ENCODE data around the gene FHOD3. TPM values are rescaled to one million over a fixed set of nuclear protein-coding genes. Genes with fewer than 3 reads are reported as not detected.

Gene FHOD3
- total and polyA plus RNA-seq, 2 of the 8 experiments (the other 6 are each of a cell fraction or from before 2014, with no cell fraction given): 9.7 to 10.5 TPM

- DNase-seq (ENCODE audit: low read depth in 1 of 2, low spot score in 2 of 2): no peak
- CTCF ChIA-PET (ENCODE audit: partially characterized antibody): interaction anchor here (4.7 kb wide), 1 partner anchor 32 kb away, joined by 26 read pairs; no protein-coding TSS in a partner anchor
- no peak overlapping the region for H4K5ac ChIP-seq (ENCODE audit: insufficient read length, low read depth, low read length)
These were observed 422.1 kb downstream of the FHOD3 start for GRCh38 chr18:36719630-36720029.

More at GRCh38 chr18:36719630-36720029, 422.1 kb downstream of the FHOD3 start:
- FAIRE-seq: no peak
- Histone ChIP-seq H3K4ac (replicated peaks; ENCODE audit: insufficient read length, low read depth, low read length) (no peak overlapping the region), H3K9me3 (ENCODE audit: insufficient read depth in 2 of 2, low read depth in 1 of 2, low read length in 1 of 2) (no peaks in the 10 kb centered on the region), H2BK120ac (replicated peaks; ENCODE audit: low read depth, low read length) (no peak overlapping the region), H3K36me3 (ENCODE audit: control insufficient read depth in 2 of 4, insufficient read depth in 4 of 4, low read length in 3 of 4) (no peaks in the 10 kb centered on the region), H3K4me2 (ENCODE audit: insufficient read depth in 1 of 2, low read depth in 2 of 2, low read length in 2 of 2) (no peak overlapping the region), H3K56ac (replicated peaks; ENCODE audit: insufficient read length, low read depth, low read length) (no peak overlapping the region), H3K79me1 (ENCODE audit: low read depth, low read length) (no peaks in the 10 kb centered on the region; the same call in 1 of the 2 replicates), H3K79me2 (ENCODE audit: control insufficient read depth in 1 of 2, insufficient read depth in 2 of 2, low read length in 2 of 2) (no peaks in the 10 kb centered on the region), H3K4me1 (replicated peaks in 1 of 4; ENCODE audit: control insufficient read depth in 3 of 4, insufficient read depth in 4 of 4, low read length in 3 of 4) (peaks cover 0 to 2% (median under 1%) of the 10 kb centered on the region in 4 experiments; a peak in 2 of 7 replicates), H2BK15ac (ENCODE audit: low read length) (no peak overlapping the region), H2BK12ac (ENCODE audit: low read depth, low read length) (no peak overlapping the region), H2AK5ac (ENCODE audit: low read depth, low read length) (no peak overlapping the region), H3K27me3 (replicated peaks in 1 of 4; ENCODE audit: control insufficient read depth in 3 of 4, extremely low read depth in 1 of 4, insufficient read depth in 3 of 4, low read length in 3 of 4) (no peaks in the 10 kb centered on the region; a peak in 2 of 7 replicates), H4K8ac (ENCODE audit: extremely low read depth, insufficient read depth, low read length) (no peak overlapping the region), H3K23ac (ENCODE audit: insufficient read length) (no peak overlapping the region), H2BK5ac (ENCODE audit: low read depth, low read length) (no peak overlapping the region), H4K20me1 (replicated peaks in 1 of 2; ENCODE audit: control insufficient read depth in 1 of 2, insufficient read depth in 2 of 2, low read length in 2 of 2) (no peaks in the 10 kb centered on the region), H4K91ac (replicated peaks; ENCODE audit: insufficient read length, low read length) (no peak overlapping the region), H2BK20ac (ENCODE audit: low read length) (no peak overlapping the region), H3K9ac (replicated peaks in 1 of 4; ENCODE audit: extremely low read depth in 1 of 4, low read depth in 3 of 4, low read length in 3 of 4) (no peak overlapping the region), H3K4me3 (ENCODE audit: extremely low read depth in 1 of 4, insufficient read depth in 2 of 4, low read depth in 3 of 4, low read length in 4 of 4) (no peak overlapping the region), H3K27ac (ENCODE audit: low read depth, low read length) (no peak overlapping the region), H3K18ac (ENCODE audit: extremely low read depth, low read length) (no peak overlapping the region), H3K23me2 (ENCODE audit: low read depth, low read length) (peaks cover 3% of the 10 kb centered on the region; the same call in 1 of the 2 replicates), H3K14ac (ENCODE audit: insufficient read length) (no peak overlapping the region), H2AFZ (ENCODE audit: low read length) (no peak overlapping the region)
- 74% methylated on average over 2 of the region's 2 CpGs; no CpG with 5 or more reads in 1 of the 2 experiments for WGBS, 2 experiments (ENCODE audit: extremely low coverage in 1 of 2, insufficient coverage in 1 of 2, insufficient read length in 1 of 2, insufficient replicate concordance in 2 of 2, low coverage in 1 of 2, low lambda C conversion rate in 2 of 2, missing lambda C conversion rate in 1 of 2)
- TF ChIP-seq KDM4A (IDR thresholded peaks at IDR 0.05; ENCODE audit: low read depth, low read length, severe bottlenecking) (no peak), HDAC2 (IDR thresholded peaks at IDR 0.05; ENCODE audit: borderline replicate concordance in 1 of 2, low read depth in 2 of 2, low read length in 2 of 2) (no peak), HDAC6 (IDR thresholded peaks at IDR 0.05; ENCODE audit: low read depth, low read length) (no peak), TAF7 (optimal IDR thresholded peaks at IDR 0.05; ENCODE audit: borderline replicate concordance, low read depth, low read length) (no peak), CBX8 (IDR thresholded peaks at IDR 0.05; ENCODE audit: borderline replicate concordance, low read depth, low read length) (no peak), FOSL1 (IDR thresholded peaks at IDR 0.05; ENCODE audit: insufficient read depth, low read depth, low read length) (no peak), ZNF274 (IDR thresholded peaks at IDR 0.05; ENCODE audit: borderline replicate concordance, extremely low read depth, low read length) (no peak), ASH2L (IDR thresholded peaks at IDR 0.05; ENCODE audit: low read length) (no peak), CEBPB (IDR thresholded peaks at IDR 0.05; ENCODE audit: low read depth, low read length) (no peak), CHD1 (IDR thresholded peaks at IDR 0.05; ENCODE audit: low read depth, low read length) (no peak)
- POLR2A ChIA-PET (ENCODE audit: partially characterized antibody): no interaction called here
